H1 (cell line): ENCODE data around the gene YIPF5. TPM values are rescaled to one million over a fixed set of nuclear protein-coding genes. Genes with fewer than 3 reads are reported as not detected.

Experiments used
- CTCF ChIA-PET: fragments of 300-600 bp; sonication (Branson Sonifier 250); formaldehyde crosslinking; loops from one replicate; lab custom pipeline; 2021; ENCODE audit not compliant: partially characterized antibody; lab: Charles Lee
- POLR2A ChIA-PET: fragments of 300-600 bp; sonication (Branson Sonifier 250); formaldehyde crosslinking; loops from one replicate; lab custom pipeline; 2021; ENCODE audit warnings: inconsistent platforms; ENCODE audit not compliant: partially characterized antibody; lab: Charles Lee
- DNase-seq, 2 experiments: peaks; one replicate each; pipeline versions ENCODE4 v3.0.0 to v3.0.0-alpha.2; 2010 to 2022; ENCODE audit warnings: low spot score in 2 of 2, low read depth in 1 of 2, mixed read lengths in 1 of 2
- FAIRE-seq: peaks from 2 replicates; lab custom pipeline; 2011; peaks lifted over from hg19 to GRCh38; lab: Jason Lieb, UNC
- H2AFZ ChIP-seq: 2 replicates; pipeline ENCODE4 v1.8.1; 2012; ENCODE audit warnings: low read length, inconsistent platforms
- H2AK5ac ChIP-seq: 2 replicates; pipeline ENCODE4 v1.6.1; 2013; ENCODE audit warnings: low read depth, low read length
- H2BK120ac ChIP-seq: replicated peaks from 2 replicates; pipeline ENCODE3; 2013; ENCODE audit warnings: low read depth, low read length, inconsistent platforms
- H2BK12ac ChIP-seq: 2 replicates; pipeline ENCODE4 v1.6.1; 2013; ENCODE audit warnings: low read depth, low read length
- H2BK15ac ChIP-seq: 2 replicates; pipeline ENCODE4 v1.6.1; 2013; ENCODE audit warnings: low read length
- H2BK20ac ChIP-seq: 2 replicates; pipeline ENCODE4 v1.6.1; 2013; ENCODE audit warnings: low read length
- H2BK5ac ChIP-seq: 2 replicates; pipeline ENCODE4 v1.6.1; 2013; ENCODE audit warnings: low read depth, low read length
- H3K14ac ChIP-seq: 2 replicates; pipeline ENCODE4 v1.6.1; 2013; ENCODE audit warnings: inconsistent platforms; ENCODE audit not compliant: insufficient read length
- H3K18ac ChIP-seq: 2 replicates; pipeline ENCODE4 v1.6.1; 2013; ENCODE audit warnings: low read length; ENCODE audit errors: extremely low read depth
- H3K23ac ChIP-seq: 2 replicates; pipeline ENCODE4 v1.6.1; 2013; ENCODE audit warnings: inconsistent platforms; ENCODE audit not compliant: insufficient read length
- H3K23me2 ChIP-seq: 2 replicates; pipeline ENCODE4 v1.6.1; 2013; ENCODE audit warnings: low read depth, low read length
- H3K27ac ChIP-seq: 2 replicates; pipeline ENCODE4 v1.6.1; 2011; ENCODE audit warnings: low read depth, low read length, inconsistent platforms
- H3K27me3 ChIP-seq, 4 experiments: replicated peaks in 1 of 4; 1 replicate in 1 of 4; 2 replicates in 3 of 4; pipeline versions ENCODE4 v1.6.1 to v1.8.1; 2011 to 2013; ENCODE audit warnings: low read length in 3 of 4, mild to moderate bottlenecking in 3 of 4, inconsistent platforms in 2 of 4, mixed read lengths in 2 of 4, moderate library complexity in 1 of 4; ENCODE audit not compliant: control insufficient read depth in 3 of 4, insufficient read depth in 3 of 4; ENCODE audit errors: extremely low read depth in 1 of 4
- H3K36me3 ChIP-seq, 4 experiments: 2 replicates each; pipeline versions ENCODE4 v1.6.1 to v1.8.1; 2011 to 2013; ENCODE audit warnings: mild to moderate bottlenecking in 4 of 4, low read length in 3 of 4, moderate library complexity in 2 of 4, control low read depth in 1 of 4, inconsistent platforms in 1 of 4; ENCODE audit not compliant: insufficient read depth in 4 of 4, control insufficient read depth in 2 of 4
- H3K4ac ChIP-seq: replicated peaks from 2 replicates; pipeline ENCODE3; 2013; ENCODE audit warnings: low read length, low read depth, mixed read lengths, inconsistent platforms; ENCODE audit not compliant: insufficient read length
- H3K4me1 ChIP-seq, 4 experiments: replicated peaks in 1 of 4; 1 replicate in 1 of 4; 2 replicates in 3 of 4; pipeline versions ENCODE4 v1.6.1 to v1.8.1; 2011 to 2013; ENCODE audit warnings: low read length in 3 of 4, inconsistent platforms in 2 of 4, mixed read lengths in 1 of 4; ENCODE audit not compliant: insufficient read depth in 4 of 4, control insufficient read depth in 3 of 4
- H3K4me2 ChIP-seq, 2 experiments: 2 replicates each; pipeline versions ENCODE4 v1.6.1 to v1.8.1; 2011 to 2013; ENCODE audit warnings: low read depth in 2 of 2, low read length in 2 of 2, control low read depth in 1 of 2, inconsistent platforms in 1 of 2, mild to moderate bottlenecking in 1 of 2; ENCODE audit not compliant: insufficient read depth in 1 of 2
- H3K4me3 ChIP-seq, 4 experiments: fragments of 200-600, 300-600 bp in 1 of 4; sonication (generic), shearing (Covaris generic), sonication (Bioruptor Twin) in 1 of 4; 2 replicates each; pipeline versions ENCODE4 v1.5.1 to v1.8.1; 2011 to 2016; ENCODE audit warnings: low read length in 4 of 4, low read depth in 3 of 4, control low read depth in 2 of 4, inconsistent platforms in 2 of 4, mild to moderate bottlenecking in 2 of 4, mixed read lengths in 1 of 4, moderate library complexity in 1 of 4; ENCODE audit not compliant: insufficient read depth in 2 of 4; ENCODE audit errors: extremely low read depth in 1 of 4
- H3K56ac ChIP-seq: replicated peaks from 2 replicates; pipeline ENCODE3; 2013; ENCODE audit warnings: low read depth, mild to moderate bottlenecking, mixed read lengths, low read length, inconsistent platforms; ENCODE audit not compliant: insufficient read length
- H3K79me1 ChIP-seq: 2 replicates; pipeline ENCODE4 v1.6.1; 2013; ENCODE audit warnings: low read depth, low read length, control low read depth
- H3K79me2 ChIP-seq, 2 experiments: 2 replicates each; pipeline versions ENCODE4 v1.6.1 to v1.8.1; 2012 to 2013; ENCODE audit warnings: low read length in 2 of 2, mild to moderate bottlenecking in 2 of 2, inconsistent platforms in 1 of 2; ENCODE audit not compliant: insufficient read depth in 2 of 2, control insufficient read depth in 1 of 2
- H3K9ac ChIP-seq, 4 experiments: replicated peaks in 1 of 4; 1 replicate in 1 of 4; 2 replicates in 3 of 4; pipeline versions ENCODE4 v1.6.1 to v1.8.1; 2011 to 2013; ENCODE audit warnings: low read depth in 3 of 4, low read length in 3 of 4, control low read depth in 2 of 4, mild to moderate bottlenecking in 2 of 4, moderate library complexity in 2 of 4, inconsistent platforms in 1 of 4; ENCODE audit errors: extremely low read depth in 1 of 4
- H3K9me3 ChIP-seq, 2 experiments: 2 replicates each; pipeline versions ENCODE4 v1.6.1 to v1.8.1; 2012 to 2013; ENCODE audit warnings: mild to moderate bottlenecking in 2 of 2, moderate library complexity in 2 of 2, control low read depth in 1 of 2, inconsistent platforms in 1 of 2, low read depth in 1 of 2, low read length in 1 of 2, mixed read lengths in 1 of 2; ENCODE audit not compliant: insufficient read depth in 2 of 2
- H4K20me1 ChIP-seq, 2 experiments: replicated peaks in 1 of 2; 2 replicates each; pipeline versions ENCODE3 to v1.8.1; 2011 to 2013; ENCODE audit warnings: inconsistent platforms in 2 of 2, low read length in 2 of 2, mild to moderate bottlenecking in 1 of 2; ENCODE audit not compliant: insufficient read depth in 2 of 2, control insufficient read depth in 1 of 2
- H4K5ac ChIP-seq: 2 replicates; pipeline ENCODE4 v1.6.1; 2013; ENCODE audit warnings: low read length, low read depth, mixed read lengths, inconsistent platforms; ENCODE audit not compliant: insufficient read length
- H4K8ac ChIP-seq: 2 replicates; pipeline ENCODE4 v1.8.0; 2013; ENCODE audit warnings: mild to moderate bottlenecking, moderate library complexity, low read length, inconsistent platforms; ENCODE audit not compliant: insufficient read depth; ENCODE audit errors: extremely low read depth
- H4K91ac ChIP-seq: replicated peaks from 2 replicates; pipeline ENCODE3; 2013; ENCODE audit warnings: low read length, mixed read lengths, inconsistent platforms; ENCODE audit not compliant: insufficient read length
- CBX8 ChIP-seq: fragments of 300-800, 300-1000 bp; sonication (generic); IDR thresholded peaks from 2 replicates; pipeline ENCODE4 v1.7.1; 2016; ENCODE audit warnings: low read depth, low read length, borderline replicate concordance
- CHD1 ChIP-seq: IDR thresholded peaks from 2 replicates; pipeline ENCODE4 v1.6.1; 2012; ENCODE audit warnings: low read depth, low read length, improper control_type of control experiment
- CTCF ChIP-seq, 3 experiments: IDR thresholded peaks; 1 replicate in 2 of 3; 2 replicates in 1 of 3; pipeline versions ENCODE4 v1.5.1 to v1.6.1; 2011; ENCODE audit warnings: low read length in 3 of 3, mild to moderate bottlenecking in 3 of 3, inconsistent platforms in 2 of 3, low read depth in 1 of 3, moderate library complexity in 1 of 3; ENCODE audit not compliant: insufficient read depth in 1 of 3; ENCODE audit errors: control extremely low read depth in 1 of 3
- GABPA ChIP-seq: IDR thresholded peaks from 2 replicates; pipeline ENCODE4 v1.6.1; 2011; ENCODE audit warnings: mild to moderate bottlenecking, low read length, moderate library complexity, borderline replicate concordance; ENCODE audit not compliant: insufficient read depth
- KDM5A ChIP-seq: fragments of 200-600 bp; IDR thresholded peaks from 2 replicates; pipeline ENCODE4 v1.7.1; 2012; ENCODE audit warnings: mild to moderate bottlenecking, low read length, inconsistent platforms, mixed read lengths
- POLR2A ChIP-seq, 2 experiments: IDR thresholded peaks; 1 replicate in 1 of 2; 2 replicates in 1 of 2; pipeline ENCODE4 v1.6.1; 2011; ENCODE audit warnings: low read depth in 2 of 2, low read length in 2 of 2, mild to moderate bottlenecking in 2 of 2; ENCODE audit errors: control extremely low read depth in 1 of 2
- RNF2 ChIP-seq: fragments of 200-900, 300-1000 bp; sonication (generic); IDR thresholded peaks from 2 replicates; pipeline ENCODE4 v1.7.1; 2016; ENCODE audit warnings: borderline replicate concordance, low read depth, mild to moderate bottlenecking, antibody characterized with exemption, low read length; ENCODE audit not compliant: poor library complexity, severe bottlenecking; ENCODE audit errors: missing control alignments
- SAP30 ChIP-seq: fragments of 300-600 bp; sonication (generic); IDR thresholded peaks from 2 replicates; pipeline ENCODE4 v1.7.1; 2012; ENCODE audit warnings: low read length, moderate library complexity, mild to moderate bottlenecking, inconsistent platforms; ENCODE audit not compliant: insufficient read depth, insufficient replicate concordance
- SP2 ChIP-seq: IDR thresholded peaks from 2 replicates; pipeline ENCODE4 v1.6.1; 2012; ENCODE audit warnings: mild to moderate bottlenecking, low read length, inconsistent platforms
- SRF ChIP-seq: IDR thresholded peaks from 2 replicates; pipeline ENCODE4 v1.6.1; 2011; ENCODE audit warnings: mild to moderate bottlenecking, low read depth, low read length, moderate library complexity
- TAF7 ChIP-seq: optimal IDR thresholded peaks from 2 replicates; pipeline ENCODE3; 2011; ENCODE audit warnings: low read depth, mild to moderate bottlenecking, inconsistent platforms, low read length, moderate library complexity, borderline replicate concordance
- WGBS, 2 experiments: shearing (Covaris generic) in 1 of 2; methylation state at CpG; one replicate each; pipeline versions ENCODE4 v1.1.6 to v1.1.7; 2013 to 2015; ENCODE audit warnings: low lambda C conversion rate in 2 of 2, mixed read lengths in 2 of 2, inconsistent platforms in 1 of 2, low coverage in 1 of 2, missing lambda C conversion rate in 1 of 2; ENCODE audit not compliant: insufficient replicate concordance in 2 of 2, insufficient coverage in 1 of 2, insufficient read length in 1 of 2; ENCODE audit errors: extremely low coverage in 1 of 2, missing lambda C conversion rate in 1 of 2; 5-methylcytosine and 5-hydroxymethylcytosine counted together
- polyA plus RNA-seq, 7 experiments: library from polyadenylated mRNA; depleted of rRNA in 3 of 7; stranded (reverse) in 5 of 7; unstranded in 2 of 7; fragments of >200 nt in 5 of 7; fragments of 200-250 nt in 2 of 7; gene quantifications; 1 replicate in 5 of 7; 2 replicates in 1 of 7; 4 replicates in 1 of 7; pipeline versions ENCODE4 v1.2.1 to v1.2.3, GENCODE V29; 2011 to 2013; ENCODE audit warnings: missing spikeins in 2 of 7, mixed read lengths in 2 of 7
- total RNA-seq: library from RNA; stranded (reverse); fragmentation: NEBNext Ultra II Directional; extraction: Animal tissue kit (Norgen Biotek cat#: 25700); gene quantifications from 2 replicates; pipeline ENCODE4 v1.2.1, GENCODE V29; 2021

YIPF5 gene
- total and polyA plus RNA-seq, 2 of the 8 experiments (the other 6 are each of a cell fraction or from before 2014, with no cell fraction given), result 27.6 to 33.6 TPM

- CTCF ChIA-PET, result interaction anchor here (1.4 kb wide), 1 partner anchor 22 kb away, joined by 3 read pairs; no protein-coding TSS in a partner anchor
- TF ChIP-seq TAF7, result no peak
- no peak for TF ChIP-seq CBX8
- no peak for TF ChIP-seq GABPA
- no peak for TF ChIP-seq SP2
- no peak for TF ChIP-seq POLR2A (IDR thresholded peaks at IDR 0.05; ENCODE audit: control extremely low read depth in 1 of 2, low read depth in 2 of 2, low read length in 2 of 2)
- TF ChIP-seq CHD1, result no peak
- TF ChIP-seq SAP30, result no peak
- TF ChIP-seq CTCF (IDR thresholded peaks at IDR 0.05; ENCODE audit: control extremely low read depth in 1 of 3, insufficient read depth in 1 of 3, low read depth in 1 of 3, low read length in 3 of 3), result no peak
- TF ChIP-seq RNF2, result no peak
- no peak for TF ChIP-seq SRF
- no peak for TF ChIP-seq KDM5A
Observed at GRCh38 chr5:144173766-144174165, 3.3 kb upstream of the YIPF5 start.

More at GRCh38 chr5:144173766-144174165, 3.3 kb upstream of the YIPF5 start:
- H2AFZ ChIP-seq, result no peak overlapping the region
- H3K4me1 ChIP-seq, result peaks cover 0 to 5% (median 0%) of the 10 kb centered on the region in 4 experiments; a peak in 2 of 7 replicates
- WGBS, 2 experiments, result 90% methylated on average over 3 of the region's 3 CpGs; no CpG with 5 or more reads in 1 of the 2 experiments
- H3K18ac ChIP-seq, result no peak overlapping the region
- H3K79me2 ChIP-seq, result peaks cover 0 to 16% of the 10 kb centered on the region in 2 experiments; a peak in 2 of 4 replicates
- no peaks in the 10 kb centered on the region for H3K9me3 ChIP-seq
- H3K4me2 ChIP-seq, result no peak overlapping the region
- H4K91ac ChIP-seq, result no peak overlapping the region
- FAIRE-seq (no peak), DNase-seq (no peak)
- no peak overlapping the region for H4K8ac ChIP-seq
- POLR2A ChIA-PET, result no interaction called here
- no peak overlapping the region for H3K56ac ChIP-seq
- no peaks in the 10 kb centered on the region for H4K20me1 ChIP-seq
- H2BK20ac ChIP-seq, result no peak overlapping the region
- H2BK15ac ChIP-seq, result no peak overlapping the region
- no peak overlapping the region for H3K27ac ChIP-seq
- no peak overlapping the region for H2BK12ac ChIP-seq
- H2AK5ac ChIP-seq, result no peak overlapping the region
- no peak overlapping the region for H2BK120ac ChIP-seq
- peaks cover 0 to 3% (median 0%) of the 10 kb centered on the region in 4 experiments; a peak in 1 of 8 replicates for H3K36me3 ChIP-seq
- H2BK5ac ChIP-seq, result no peak overlapping the region
- peaks cover 3% of the 10 kb centered on the region; the same call in 1 of the 2 replicates for H3K23me2 ChIP-seq
- no peak overlapping the region for H3K4me3 ChIP-seq
- 0 out of 2 replicates have a peak, but pooled peaks cover 2% of the 10 kb centered on the region for H3K79me1 ChIP-seq
- no peak overlapping the region for H3K14ac ChIP-seq
- H3K9ac ChIP-seq, result no peak overlapping the region
- H3K4ac ChIP-seq, result no peak overlapping the region
- no peak overlapping the region for H3K23ac ChIP-seq
- no peaks in the 10 kb centered on the region for H3K27me3 ChIP-seq
- H4K5ac ChIP-seq, result no peak overlapping the region
